Measurements from ENCODE around the gene RTN4. TPM values are rescaled to one million over a fixed set of nuclear protein-coding genes. Genes with fewer than 3 reads are reported as not detected.

RTN4 gene
- total RNA-seq, 4 donors from 2014 or later: 183 to 259 (median 244) TPM

DNA sequence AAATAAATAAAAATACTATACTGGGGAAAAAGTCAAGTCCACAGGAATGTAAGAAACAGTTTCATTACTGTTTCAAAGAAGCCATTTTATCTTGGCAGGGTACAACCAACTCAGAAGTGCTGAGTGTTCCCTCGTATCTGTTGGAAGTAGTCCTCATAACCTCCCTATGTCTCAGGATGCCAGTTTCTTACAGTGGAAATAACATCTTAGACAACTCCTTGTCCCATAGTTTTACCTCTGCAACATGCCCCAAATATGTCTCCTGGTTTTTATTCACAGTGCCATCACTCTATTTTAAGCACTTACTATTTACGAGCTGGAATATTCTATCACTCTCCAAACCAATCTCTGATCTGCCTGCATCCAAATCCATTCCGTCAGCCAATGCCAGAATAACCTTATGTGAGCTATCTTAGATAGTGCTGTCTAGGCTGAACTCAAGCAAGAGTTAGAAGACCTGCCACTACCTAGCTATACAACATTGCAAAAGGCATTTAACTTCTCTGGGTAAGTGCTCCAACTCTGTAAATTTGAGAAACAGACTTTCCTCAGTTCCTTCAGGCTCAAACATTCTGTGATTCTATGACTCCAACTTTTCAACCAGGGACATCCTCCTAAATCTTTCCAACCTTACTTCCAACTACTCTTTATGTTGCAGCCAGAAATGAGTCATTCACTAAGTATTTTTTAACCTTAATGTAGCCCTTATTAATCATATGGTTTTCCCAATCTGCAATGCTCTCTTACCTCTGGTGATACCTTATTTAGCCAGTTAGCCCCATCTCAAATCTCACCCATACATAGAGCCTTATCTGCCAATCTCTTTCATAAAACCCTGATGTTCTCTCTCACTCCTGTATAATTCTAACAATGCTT, 66.7 kb downstream of the RTN4 start:
- TF ChIP-seq, protein P1, sequence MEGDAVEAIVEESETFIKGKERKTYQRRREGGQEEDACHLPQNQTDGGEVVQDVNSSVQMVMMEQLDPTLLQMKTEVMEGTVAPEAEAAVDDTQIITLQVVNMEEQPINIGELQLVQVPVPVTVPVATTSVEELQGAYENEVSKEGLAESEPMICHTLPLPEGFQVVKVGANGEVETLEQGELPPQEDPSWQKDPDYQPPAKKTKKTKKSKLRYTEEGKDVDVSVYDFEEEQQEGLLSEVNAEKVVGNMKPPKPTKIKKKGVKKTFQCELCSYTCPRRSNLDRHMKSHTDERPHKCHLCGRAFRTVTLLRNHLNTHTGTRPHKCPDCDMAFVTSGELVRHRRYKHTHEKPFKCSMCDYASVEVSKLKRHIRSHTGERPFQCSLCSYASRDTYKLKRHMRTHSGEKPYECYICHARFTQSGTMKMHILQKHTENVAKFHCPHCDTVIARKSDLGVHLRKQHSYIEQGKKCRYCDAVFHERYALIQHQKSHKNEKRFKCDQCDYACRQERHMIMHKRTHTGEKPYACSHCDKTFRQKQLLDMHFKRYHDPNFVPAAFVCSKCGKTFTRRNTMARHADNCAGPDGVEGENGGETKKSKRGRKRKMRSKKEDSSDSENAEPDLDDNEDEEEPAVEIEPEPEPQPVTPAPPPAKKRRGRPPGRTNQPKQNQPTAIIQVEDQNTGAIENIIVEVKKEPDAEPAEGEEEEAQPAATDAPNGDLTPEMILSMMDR (IDR thresholded peaks at IDR 0.05 in 4 of 5, conservative IDR thresholded peaks at IDR 0.05 in 1 of 5): no peak
- TF ChIP-seq POLR2A (IDR thresholded peaks at IDR 0.05): peak in 1 of 2 donors; percentile 16
- H3K27ac ChIP-seq: peak overlapping the region; percentile 89 to 94 (median 91)
- ATAC-seq (peak; percentile 59 to 81), DNase-seq (no peak)
- peaks cover 0 to 8% of the 10 kb centered on the region in 2 donors for H3K36me3 ChIP-seq
- no peaks in the 10 kb centered on the region for H3K9me3 ChIP-seq
- no peaks in the 10 kb centered on the region for H3K27me3 ChIP-seq
- in situ Hi-C loops (cut with MboI; ENCODE audit: low sequenced_read_pairs in 4 of 4): loop anchor here in 1 of 4 donors (25.0 kb wide), 1 partner anchor 871 kb away; the partner anchor contains the start of gene ACYP2
- peaks cover 76 to 98% of the 10 kb centered on the region in 2 donors for H3K4me1 ChIP-seq
- peak overlapping the region; percentile 5 to 13 (median 8) for H3K4me3 ChIP-seq
- intact Hi-C loops (cut with DNase I; ENCODE audit: low total_unique reads): no loop called here

GRCh38 chr2:54981385-54981784, 68.9 kb downstream of the RTN4 start:
- Histone ChIP-seq H3K4me3 (peak overlapping the region; percentile 37 to 39 (median 38)), H3K27me3 (no peaks in the 10 kb centered on the region), H3K36me3 (no peaks in the 10 kb centered on the region), H3K4me1 (peaks cover 84 to 98% of the 10 kb centered on the region in 2 donors), H3K9me3 (no peaks in the 10 kb centered on the region), H3K27ac (peak overlapping the region; percentile 89 to 94 (median 91))
- TF ChIP-seq POLR2A (IDR thresholded peaks at IDR 0.05): no peak
- TF ChIP-seq, protein P1 (IDR thresholded peaks at IDR 0.05 in 4 of 5, conservative IDR thresholded peaks at IDR 0.05 in 1 of 5): no peak
- in situ Hi-C loops (cut with MboI; ENCODE audit: low sequenced_read_pairs in 4 of 4): loop anchor here in 1 of 4 donors (25.0 kb wide), 1 partner anchor 869 kb away; the partner anchor contains the start of gene ACYP2
- no peak for DNase-seq
- intact Hi-C loops (cut with DNase I; ENCODE audit: low total_unique reads): no loop called here
- ATAC-seq: peak; percentile 64 to 69

DNA sequence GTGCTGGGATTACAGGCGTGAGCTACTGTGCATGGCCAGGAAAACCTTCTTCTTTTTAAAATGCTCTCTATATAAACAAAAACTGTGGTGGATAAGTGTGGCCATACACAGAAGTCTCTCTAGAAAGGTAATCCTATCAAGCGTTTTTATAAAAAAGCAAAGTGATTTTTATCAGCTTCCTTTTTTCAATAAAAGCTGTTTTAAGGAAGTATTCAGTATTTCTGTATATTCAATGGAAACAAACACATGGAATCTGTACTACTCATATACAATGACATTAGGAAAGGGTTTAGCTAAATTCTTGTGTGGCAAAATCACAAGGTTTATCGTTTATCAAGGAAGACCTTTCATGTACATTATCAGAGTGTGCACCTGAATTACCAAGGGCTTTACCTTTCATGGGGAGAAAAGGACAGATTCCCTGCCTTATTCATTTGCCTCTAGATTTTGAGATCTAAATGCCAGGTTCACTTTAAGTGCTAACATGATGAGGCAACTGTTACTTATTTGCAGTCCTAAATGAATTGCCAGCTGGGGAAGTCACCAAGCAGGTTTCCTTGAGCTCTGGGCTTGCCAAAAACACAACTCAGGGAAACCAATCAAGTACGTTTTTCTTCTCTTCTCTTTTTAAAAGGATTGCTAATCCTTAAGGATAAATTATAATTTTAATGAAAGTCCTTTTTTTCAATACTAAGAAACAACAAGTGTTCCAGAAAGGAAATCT, 70.8 kb downstream of the RTN4 start:
- in situ Hi-C loops (cut with MboI; ENCODE audit: low sequenced_read_pairs in 4 of 4): loop anchor here in 1 of 4 donors (25.0 kb wide), 1 partner anchor 867 kb away; the partner anchor contains the start of gene ACYP2
- peak; percentile 38 to 52 for ATAC-seq
- peak overlapping the region; percentile 89 to 94 (median 91) for H3K27ac ChIP-seq

GRCh38 chr2:54977149-54977548, 73.1 kb downstream of the RTN4 start:
- no peak for DNase-seq
- Histone ChIP-seq H3K36me3 (no peaks in the 10 kb centered on the region), H3K4me1 (peaks cover 85 to 98% of the 10 kb centered on the region in 2 donors), H3K27ac (peak overlapping the region; percentile 89 to 94 (median 91)), H3K9me3 (no peaks in the 10 kb centered on the region), H3K4me3 (peak overlapping the region; percentile 3 to 36 (median 21)), H3K27me3 (no peaks in the 10 kb centered on the region)
- no peak for ATAC-seq
- intact Hi-C loops (cut with DNase I; ENCODE audit: low total_unique reads): loop anchor here (2.0 kb wide), 1 partner anchor 32 kb away; no protein-coding TSS in a partner anchor
- no peak for TF ChIP-seq POLR2A (IDR thresholded peaks at IDR 0.05)
- TF ChIP-seq, protein P1 (IDR thresholded peaks at IDR 0.05 in 4 of 5, conservative IDR thresholded peaks at IDR 0.05 in 1 of 5): no peak
- in situ Hi-C loops (cut with MboI; ENCODE audit: low sequenced_read_pairs in 4 of 4): loop anchor here in 1 of 4 donors (25.0 kb wide), 1 partner anchor 865 kb away; the partner anchor contains the start of gene ACYP2

More for the DNA sequence above, 70.8 kb downstream of the RTN4 start:
- DNase-seq: peak; percentile 34 to 73
- intact Hi-C loops (cut with DNase I; ENCODE audit: low total_unique reads): loop anchor here (1.0 kb wide), 1 partner anchor 33 kb away; no protein-coding TSS in a partner anchor
- Histone ChIP-seq H3K36me3 (no peaks in the 10 kb centered on the region), H3K4me3 (peak overlapping the region; percentile 37 to 39 (median 38)), H3K9me3 (no peaks in the 10 kb centered on the region), H3K4me1 (peaks cover 84 to 98% of the 10 kb centered on the region in 2 donors), H3K27me3 (no peaks in the 10 kb centered on the region)
- no peak for TF ChIP-seq POLR2A (IDR thresholded peaks at IDR 0.05)
- TF ChIP-seq, protein P1 (IDR thresholded peaks at IDR 0.05 in 4 of 5, conservative IDR thresholded peaks at IDR 0.05 in 1 of 5): no peak

Data from gastrocnemius medialis (tissue), 4 donors.